Skeletal muscle tissue (tissue), 1 donor: ENCODE data around the gene CFAP410. TPM values are rescaled to one million over a fixed set of nuclear protein-coding genes. Genes with fewer than 3 reads are reported as not detected.

Experiments used
- total RNA-seq: library from RNA; depleted of rRNA; stranded (reverse); fragments of >200 nt; gene quantifications from one replicate; pipeline ENCODE4 v1.2.3, GENCODE V29; 2014

Gene CFAP410
- total RNA-seq, 1 donor from 2014 or later: 11.0 TPM

Other genes with a start within 250 kb of the CFAP410 start
- 7.3 TPM for gene PWP2, start 232.0 kb downstream of the CFAP410 start, total RNA-seq
- gene GATD3, start 205.7 kb downstream of the CFAP410 start, total RNA-seq: 15.1 TPM
- gene ICOSLG, start 98.4 kb downstream of the CFAP410 start, total RNA-seq: 2.6 TPM
- not detected for gene DNMT3L, start 77.5 kb downstream of the CFAP410 start, total RNA-seq
- gene AIRE, start 53.5 kb downstream of the CFAP410 start, total RNA-seq: not detected
- 72.0 TPM for gene PFKL, start 39.3 kb downstream of the CFAP410 start, total RNA-seq
- gene TRPM2, start 14.2 kb upstream of the CFAP410 start, total RNA-seq: 1.6 TPM
- 0.52 TPM for gene LRRC3, start 116.1 kb upstream of the CFAP410 start, total RNA-seq
- not detected for gene KRTAP10-1, start 200.8 kb upstream of the CFAP410 start, total RNA-seq
- gene KRTAP10-2, start 212.1 kb upstream of the CFAP410 start, total RNA-seq: not detected
- not detected for gene KRTAP10-3, start 219.4 kb upstream of the CFAP410 start, total RNA-seq
- gene KRTAP10-4, start 234.3 kb upstream of the CFAP410 start, total RNA-seq: not detected
- not detected for gene KRTAP10-5, start 241.2 kb upstream of the CFAP410 start, total RNA-seq